ENCODE results near the gene CD59.

Gene CD59

DNA sequence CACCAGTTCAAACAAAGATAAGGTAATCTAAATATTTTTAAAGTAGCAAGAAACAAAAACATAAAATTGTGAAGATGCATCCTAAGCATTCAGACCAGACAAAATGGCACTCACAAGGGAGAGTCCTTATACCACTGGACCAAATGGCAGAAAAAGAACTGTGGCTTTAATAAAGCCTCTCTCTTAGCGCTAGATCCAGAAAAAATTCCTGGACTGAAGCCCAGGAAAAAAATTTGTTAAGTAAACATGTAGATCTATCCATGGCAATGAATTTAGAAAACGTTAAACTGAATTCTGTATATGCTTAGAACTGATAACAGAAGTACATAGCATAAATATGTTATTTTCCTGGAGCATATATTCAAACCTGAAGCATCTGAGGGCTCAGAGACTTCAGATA is 11.8 kb upstream of the CD59 start:
- no peak for DNase-seq (ENCODE audit: low read depth)
- no peak overlapping the region for H3K4me3 ChIP-seq (ENCODE audit: low read length)
- no peak for TF ChIP-seq CTCF (conservative IDR thresholded peaks at IDR 0.05; ENCODE audit: low read depth, low read length)

- no peak for TF ChIP-seq CTCF (conservative IDR thresholded peaks at IDR 0.05; ENCODE audit: low read depth, low read length)
- no peak for DNase-seq (ENCODE audit: low read depth)
- no peak overlapping the region for H3K4me3 ChIP-seq (ENCODE audit: low read length)
These were observed 7.1 kb upstream of the CD59 start for GRCh38 chr11:33743291-33743690.

DNA sequence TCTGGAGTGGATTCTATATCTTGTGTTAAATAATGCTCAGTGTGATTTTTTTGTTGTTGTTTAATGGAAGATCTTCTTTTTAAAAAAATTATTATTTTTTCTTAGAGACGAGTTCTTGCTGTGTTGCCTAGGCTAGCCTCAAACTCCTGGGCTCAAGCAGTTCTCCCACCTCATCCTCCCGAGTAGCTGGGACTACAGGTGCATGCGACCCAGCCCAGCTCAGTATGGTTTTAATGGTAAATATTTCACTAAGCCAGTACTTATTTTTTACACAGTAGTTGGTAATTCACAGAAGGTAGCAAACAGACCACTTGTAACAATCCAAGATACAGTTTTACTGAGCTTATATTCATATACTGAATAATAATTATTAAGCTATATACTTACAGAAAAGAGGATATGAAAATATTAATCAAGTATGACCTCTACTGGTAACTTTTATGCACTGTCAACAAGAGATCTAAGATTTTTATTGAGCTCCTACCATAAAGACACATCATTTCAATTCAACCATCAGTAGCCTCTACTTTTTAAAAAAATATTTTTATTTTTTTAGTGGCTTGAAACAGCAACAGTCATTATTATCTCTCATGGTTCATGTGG is 6.1 kb upstream of the CD59 start:
- no peak for DNase-seq (ENCODE audit: low read depth)
- H3K4me3 ChIP-seq (ENCODE audit: low read length): no peak overlapping the region
- peak; percentile 38 for TF ChIP-seq CTCF (conservative IDR thresholded peaks at IDR 0.05; ENCODE audit: low read depth, low read length)

- TF ChIP-seq CTCF (conservative IDR thresholded peaks at IDR 0.05; ENCODE audit: low read depth, low read length): no peak
- DNase-seq (ENCODE audit: low read depth): no peak
- no peak overlapping the region for H3K4me3 ChIP-seq (ENCODE audit: low read length)
These were observed 5.6 kb upstream of the CD59 start for GRCh38 chr11:33741806-33742205.

- H3K4me3 ChIP-seq (ENCODE audit: low read length): no peak overlapping the region
- no peak for DNase-seq (ENCODE audit: low read depth)
These were observed 1.2 kb upstream of the CD59 start for GRCh38 chr11:33737362-33737821.

DNA sequence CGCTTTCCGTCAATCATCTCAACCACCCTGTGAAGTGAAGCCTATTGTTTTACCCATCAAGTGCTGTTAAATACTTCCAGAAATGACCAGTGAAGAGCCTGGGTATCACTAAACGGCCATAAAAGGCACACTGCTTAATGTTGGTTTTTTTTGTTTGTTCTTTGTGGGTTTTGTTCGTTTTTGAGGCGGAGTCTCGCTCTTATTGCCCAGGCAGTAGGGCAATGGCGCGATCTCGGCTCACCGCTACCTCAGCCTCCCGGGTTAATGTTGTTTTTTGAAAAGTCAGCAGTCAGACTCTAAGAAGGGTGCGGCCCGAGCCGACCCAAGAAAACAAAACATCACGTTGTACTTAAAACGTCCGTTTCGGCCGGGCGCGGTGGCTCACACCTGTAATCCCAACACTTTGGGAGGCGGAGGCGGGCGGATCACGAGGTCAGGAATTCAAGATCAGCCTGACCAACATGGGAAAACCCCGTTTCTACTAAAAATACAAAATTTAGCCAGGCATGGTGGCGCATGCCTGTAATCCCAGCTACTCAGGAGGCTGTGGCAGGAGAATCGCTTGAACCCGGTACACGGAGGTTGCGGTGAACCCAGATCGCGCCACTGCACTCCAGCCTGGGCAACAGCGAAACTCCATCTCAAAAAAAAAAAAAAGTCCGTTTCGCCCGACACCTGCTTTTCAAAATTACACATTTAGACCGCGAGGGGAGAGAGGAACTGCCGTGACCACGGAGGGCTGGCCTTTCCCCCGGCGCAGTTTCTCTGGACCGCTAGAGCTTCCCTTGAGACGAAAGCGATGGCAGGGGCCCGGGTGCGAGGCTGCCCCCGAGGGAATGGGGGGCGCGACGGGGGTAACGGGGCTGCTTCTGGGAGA is 714 bp downstream of the CD59 start:
- peak overlapping the region; percentile 81 for H3K4me3 ChIP-seq (ENCODE audit: low read length)
- TF ChIP-seq CTCF (conservative IDR thresholded peaks at IDR 0.05; ENCODE audit: low read depth, low read length): peak; percentile 7
- DNase-seq (ENCODE audit: low read depth): no peak

More at GRCh38 chr11:33737362-33737821, 1.2 kb upstream of the CD59 start:
- no peak for TF ChIP-seq CTCF (conservative IDR thresholded peaks at IDR 0.05; ENCODE audit: low read depth, low read length)
